Loucy (cell line): ENCODE data around the gene MFSD6.

Experiments used
- H2AFZ ChIP-seq: fragments of 200-600 bp; sonication (generic); 2 replicates; pipeline ENCODE4 v1.6.0; 2016; ENCODE audit warnings: antibody characterized with exemption, mild to moderate bottlenecking, low read length, moderate library complexity
- H3F3A ChIP-seq: fragments of 200-600 bp; 2 replicates; pipeline ENCODE4 v1.6.0; 2016; ENCODE audit warnings: antibody characterized with exemption, low read depth, mild to moderate bottlenecking
- H3K27me3 ChIP-seq: fragments of 200-600 bp; sonication (generic); 2 replicates; pipeline ENCODE4 v1.6.1; 2014; ENCODE audit warnings: low read length, mild to moderate bottlenecking; ENCODE audit not compliant: insufficient read depth, poor library complexity, severe bottlenecking
- H3K36me3 ChIP-seq: fragments of 200-600 bp; sonication (generic); 2 replicates; pipeline ENCODE4 v1.6.1; 2016; ENCODE audit warnings: low read length; ENCODE audit not compliant: insufficient read depth
- H3K4me1 ChIP-seq: fragments of 200-600 bp; sonication (generic); 2 replicates; pipeline ENCODE4 v1.5.1; 2014; ENCODE audit warnings: low read length, mild to moderate bottlenecking; ENCODE audit not compliant: insufficient read depth, poor library complexity, severe bottlenecking
- H3K4me2 ChIP-seq: fragments of 200-600 bp; sonication (generic); 2 replicates; pipeline ENCODE4 v1.6.0; 2014; ENCODE audit warnings: antibody characterized with exemption, low read length, low read depth, mild to moderate bottlenecking; ENCODE audit not compliant: poor library complexity, severe bottlenecking
- H3K4me3 ChIP-seq: fragments of 200-600 bp; sonication (generic); 2 replicates; pipeline ENCODE4 v1.5.1; 2014; ENCODE audit warnings: low read length, mild to moderate bottlenecking, mixed read lengths; ENCODE audit not compliant: poor library complexity, severe bottlenecking
- H3K79me2 ChIP-seq: fragments of 200-600 bp; sonication (generic); 2 replicates; pipeline ENCODE4 v1.6.1; 2014; ENCODE audit warnings: low read length; ENCODE audit not compliant: insufficient read depth
- H3K9ac ChIP-seq: fragments of 200-600 bp; sonication (generic); 2 replicates; pipeline ENCODE4 v1.6.0; 2014; ENCODE audit warnings: mild to moderate bottlenecking, low read depth, low read length, moderate library complexity; ENCODE audit not compliant: poor library complexity, severe bottlenecking
- H3K9me2 ChIP-seq: fragments of 200-600 bp; sonication (generic); replicated peaks from 2 replicates; pipeline ENCODE4 v1.6.1; 2016; ENCODE audit warnings: low read depth, low read length, mixed read lengths
- H3K9me3 ChIP-seq: fragments of 200-600 bp; sonication (generic); 2 replicates; pipeline ENCODE4 v1.6.1; 2014; ENCODE audit warnings: mild to moderate bottlenecking, antibody characterized with exemption, low read length, low read depth; ENCODE audit not compliant: insufficient read depth
- H4K20me1 ChIP-seq: fragments of 200-600 bp; sonication (generic); 2 replicates; pipeline ENCODE4 v1.6.0; 2014; ENCODE audit warnings: antibody characterized with exemption, low read length, mild to moderate bottlenecking; ENCODE audit not compliant: insufficient read depth, poor library complexity, severe bottlenecking
- EZH2phosphoT487 ChIP-seq: fragments of 200-600 bp; IDR thresholded peaks from 2 replicates; pipeline ENCODE4 v1.6.1; 2018; ENCODE audit warnings: antibody characterized with exemption, mild to moderate bottlenecking, moderate library complexity, borderline replicate concordance
- TF ChIP-seq, protein P1 (sequence below): fragments of 200-600 bp; sonication (generic); conservative IDR thresholded peaks from 2 replicates; pipeline ENCODE4 v1.5.1; 2014; ENCODE audit warnings: mild to moderate bottlenecking, antibody characterized with exemption, low read length

The MFSD6 gene

DNA sequence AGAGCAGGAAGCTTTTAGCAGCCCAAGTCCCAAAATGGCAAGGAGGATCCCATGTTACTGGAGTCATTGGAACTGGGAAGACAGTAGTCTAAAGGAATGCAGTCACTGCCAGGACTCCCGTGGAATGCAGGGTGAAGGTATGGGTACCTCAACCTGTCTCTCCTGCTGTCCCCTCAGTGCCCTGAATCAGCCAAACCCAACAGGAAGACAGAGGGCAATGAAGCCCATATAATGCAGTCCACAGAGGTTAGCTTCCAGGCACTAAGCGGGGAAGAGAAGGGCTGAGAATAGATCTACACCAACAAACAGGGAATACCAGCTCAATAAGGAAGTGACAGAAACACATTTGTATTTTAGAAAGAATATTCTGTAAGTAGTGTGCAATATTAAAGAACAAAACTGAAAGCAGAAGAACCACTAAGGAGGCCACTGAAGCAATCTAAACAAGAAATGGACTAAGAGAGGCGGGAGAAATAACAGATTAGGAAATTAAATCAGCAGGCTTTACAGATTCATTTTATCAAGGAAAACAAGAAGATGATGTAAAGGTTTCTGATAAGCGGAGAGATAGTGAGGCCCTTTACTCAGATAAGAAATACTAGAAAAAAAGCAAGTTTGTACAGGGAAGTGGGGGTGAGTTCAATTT is 118.1 kb downstream of the MFSD6 start:
- Histone ChIP-seq H4K20me1 (no peaks in the 10 kb centered on the region), H3K4me2 (no peak overlapping the region), H3F3A (no peaks in the 10 kb centered on the region), H3K79me2 (no peaks in the 10 kb centered on the region), H3K27me3 (no peaks in the 10 kb centered on the region), H3K36me3 (no peaks in the 10 kb centered on the region), H3K9me2 (no peaks in the 10 kb centered on the region), H3K4me1 (peaks cover 28% of the 10 kb centered on the region), H3K4me3 (no peak overlapping the region), H3K9me3 (no peaks in the 10 kb centered on the region), H3K9ac (no peak overlapping the region), H2AFZ (no peak overlapping the region)
- TF ChIP-seq, protein P1, sequence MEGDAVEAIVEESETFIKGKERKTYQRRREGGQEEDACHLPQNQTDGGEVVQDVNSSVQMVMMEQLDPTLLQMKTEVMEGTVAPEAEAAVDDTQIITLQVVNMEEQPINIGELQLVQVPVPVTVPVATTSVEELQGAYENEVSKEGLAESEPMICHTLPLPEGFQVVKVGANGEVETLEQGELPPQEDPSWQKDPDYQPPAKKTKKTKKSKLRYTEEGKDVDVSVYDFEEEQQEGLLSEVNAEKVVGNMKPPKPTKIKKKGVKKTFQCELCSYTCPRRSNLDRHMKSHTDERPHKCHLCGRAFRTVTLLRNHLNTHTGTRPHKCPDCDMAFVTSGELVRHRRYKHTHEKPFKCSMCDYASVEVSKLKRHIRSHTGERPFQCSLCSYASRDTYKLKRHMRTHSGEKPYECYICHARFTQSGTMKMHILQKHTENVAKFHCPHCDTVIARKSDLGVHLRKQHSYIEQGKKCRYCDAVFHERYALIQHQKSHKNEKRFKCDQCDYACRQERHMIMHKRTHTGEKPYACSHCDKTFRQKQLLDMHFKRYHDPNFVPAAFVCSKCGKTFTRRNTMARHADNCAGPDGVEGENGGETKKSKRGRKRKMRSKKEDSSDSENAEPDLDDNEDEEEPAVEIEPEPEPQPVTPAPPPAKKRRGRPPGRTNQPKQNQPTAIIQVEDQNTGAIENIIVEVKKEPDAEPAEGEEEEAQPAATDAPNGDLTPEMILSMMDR, result no peak
- TF ChIP-seq EZH2phosphoT487, result no peak

DNA sequence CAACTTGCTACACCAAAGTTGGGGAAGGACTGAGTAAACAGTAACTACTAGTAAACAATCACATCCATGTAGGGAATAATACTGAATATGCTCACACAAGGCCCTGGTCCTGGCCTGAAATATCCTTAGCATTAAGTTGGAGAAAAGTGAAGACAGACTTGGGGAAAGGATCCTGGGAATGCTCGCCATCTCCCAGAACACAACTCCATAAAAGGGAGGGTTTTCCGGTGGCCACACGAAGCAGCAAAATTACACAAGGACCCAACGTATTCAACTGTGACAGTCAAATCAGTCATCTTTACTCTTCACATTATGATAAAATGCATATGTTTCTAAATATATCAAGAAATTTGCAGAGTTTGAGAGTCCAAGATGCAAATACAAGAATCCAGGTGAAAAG is 119.1 kb downstream of the MFSD6 start:
- H3K36me3 ChIP-seq, result no peaks in the 10 kb centered on the region
- TF ChIP-seq, protein P1, result no peak
- TF ChIP-seq EZH2phosphoT487, result no peak
- H3K27me3 ChIP-seq, result no peaks in the 10 kb centered on the region
- no peak overlapping the region for H3K4me3 ChIP-seq
- H3K9ac ChIP-seq, result no peak overlapping the region
- H3K9me3 ChIP-seq, result no peaks in the 10 kb centered on the region
- H3K4me2 ChIP-seq, result no peak overlapping the region
- peaks cover 38% of the 10 kb centered on the region for H3K4me1 ChIP-seq
- no peak overlapping the region for H2AFZ ChIP-seq
- peaks cover 5% of the 10 kb centered on the region; the same call in 1 of the 2 replicates for H3K79me2 ChIP-seq
- H3K9me2 ChIP-seq, result no peaks in the 10 kb centered on the region
- H3F3A ChIP-seq, result no peaks in the 10 kb centered on the region
- no peaks in the 10 kb centered on the region for H4K20me1 ChIP-seq

DNA sequence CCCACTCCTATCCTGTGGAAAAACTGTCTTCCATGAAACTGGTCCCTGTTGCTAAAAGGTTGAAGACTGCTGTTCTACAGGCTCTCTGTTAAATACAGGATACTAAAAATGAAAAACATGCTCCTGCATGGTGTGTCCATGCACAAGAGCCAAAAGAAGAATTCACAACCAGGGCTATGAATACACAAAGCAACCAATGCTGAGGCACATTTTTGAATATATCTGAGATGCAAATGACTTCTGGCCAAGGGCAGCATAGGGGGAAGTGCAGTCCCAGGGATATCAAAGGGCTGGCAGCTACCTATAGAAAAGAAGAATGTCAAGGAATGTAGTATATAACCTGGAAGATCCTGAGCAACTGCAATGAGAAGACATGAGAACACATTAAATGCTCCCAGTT is 119.8 kb downstream of the MFSD6 start:
- Histone ChIP-seq H3K4me1 (peaks cover 44% of the 10 kb centered on the region), H3F3A (peaks cover 3% of the 10 kb centered on the region), H3K79me2 (peaks cover 5% of the 10 kb centered on the region), H4K20me1 (no peaks in the 10 kb centered on the region), H3K4me2 (no peak overlapping the region), H3K4me3 (no peak overlapping the region), H2AFZ (no peak overlapping the region), H3K9ac (no peak overlapping the region), H3K36me3 (no peaks in the 10 kb centered on the region), H3K27me3 (no peaks in the 10 kb centered on the region), H3K9me3 (no peaks in the 10 kb centered on the region), H3K9me2 (no peaks in the 10 kb centered on the region)
- TF ChIP-seq, protein P1, result no peak
- no peak for TF ChIP-seq EZH2phosphoT487
